Keratinocyte (primary cell): ENCODE measurements around the gene ADSS2. TPM values are rescaled to one million over a fixed set of nuclear protein-coding genes. Genes with fewer than 3 reads are reported as not detected.
A peak's percentile ranks its signal among the peaks of the same experiment; 100 is the strongest.

ENCODE experiments used
- DNase-seq: peaks from one replicate; pipeline ENCODE4 v3.0.0-alpha.2; 2011; ENCODE audit warnings: low read depth, missing footprints, low spot score
- FAIRE-seq: peaks from 2 replicates; lab custom pipeline; 2011; peaks lifted over from hg19 to GRCh38; lab: Jason Lieb, UNC
- H2AFZ ChIP-seq: 2 replicates; pipeline ENCODE4 v1.6.0; 2012; ENCODE audit warnings: low read length, control low read depth, inconsistent platforms; ENCODE audit not compliant: control insufficient read depth
- H3K27ac ChIP-seq: 2 replicates; pipeline ENCODE4 v1.5.1; 2011; ENCODE audit warnings: low read length; ENCODE audit not compliant: control insufficient read depth, insufficient read depth
- H3K27me3 ChIP-seq: 3 replicates; pipeline ENCODE4 v1.6.0; 2011; ENCODE audit warnings: low read length; ENCODE audit not compliant: control insufficient read depth, insufficient read depth; ENCODE audit errors: extremely low read depth
- H3K36me3 ChIP-seq, 2 experiments: 2 replicates in 1 of 2; 3 replicates in 1 of 2; pipeline ENCODE4 v1.5.1; 2011; ENCODE audit warnings: low read length in 2 of 2, mild to moderate bottlenecking in 1 of 2; ENCODE audit not compliant: control insufficient read depth in 2 of 2, insufficient read depth in 2 of 2; ENCODE audit errors: extremely low read depth in 1 of 2
- H3K4me1 ChIP-seq: 3 replicates; pipeline ENCODE4 v1.5.1; 2011; ENCODE audit warnings: low read length; ENCODE audit not compliant: control insufficient read depth, insufficient read depth; ENCODE audit errors: extremely low read depth
- H3K4me2 ChIP-seq: 3 replicates; pipeline ENCODE4 v1.6.0; 2011; ENCODE audit warnings: low read depth, low read length; ENCODE audit not compliant: control insufficient read depth, insufficient read depth; ENCODE audit errors: extremely low read depth
- H3K4me3 ChIP-seq, 3 experiments: fragments of 200-600 bp in 1 of 3; sonication (generic) in 1 of 3; 2 replicates in 2 of 3; 3 replicates in 1 of 3; pipeline ENCODE4 v1.5.1; 2011 to 2016; ENCODE audit warnings: low read length in 3 of 3, mild to moderate bottlenecking in 3 of 3, control low read depth in 2 of 3, inconsistent platforms in 1 of 3, low read depth in 1 of 3, mixed read lengths in 1 of 3, mixed run types in 1 of 3, moderate library complexity in 1 of 3; ENCODE audit not compliant: control insufficient read depth in 2 of 3, insufficient read depth in 2 of 3; ENCODE audit errors: extremely low read depth in 1 of 3
- H3K79me2 ChIP-seq: 2 replicates; pipeline ENCODE4 v1.6.0; 2012; ENCODE audit warnings: low read length; ENCODE audit not compliant: control insufficient read depth, insufficient read depth
- H3K9ac ChIP-seq: 3 replicates; pipeline ENCODE4 v1.6.0; 2011; ENCODE audit warnings: low read length; ENCODE audit not compliant: control insufficient read depth, insufficient read depth; ENCODE audit errors: extremely low read depth
- H3K9me1 ChIP-seq: 3 replicates; pipeline ENCODE4 v1.6.0; 2011; ENCODE audit warnings: low read length; ENCODE audit not compliant: control insufficient read depth, insufficient read depth; ENCODE audit errors: extremely low read depth
- H3K9me3 ChIP-seq: 2 replicates; pipeline ENCODE4 v1.5.1; 2012; ENCODE audit warnings: low read depth, low read length; ENCODE audit not compliant: control insufficient read depth
- H4K20me1 ChIP-seq: 3 replicates; pipeline ENCODE4 v1.6.0; 2011; ENCODE audit warnings: low read length; ENCODE audit not compliant: control insufficient read depth, insufficient read depth; ENCODE audit errors: extremely low read depth
- EZH2 ChIP-seq: IDR thresholded peaks from one replicate; pipeline ENCODE4 v1.6.1; 2012; ENCODE audit warnings: inconsistent platforms, mild to moderate bottlenecking, low read length, moderate library complexity
- dilution Hi-C: fragments of 300-500 bp; cut with MboI; formaldehyde crosslinking; loops from one replicate; pipeline ENCODE4 v1.7.0; 2020; ENCODE audit warnings: low sequenced_read_pairs; ENCODE audit not compliant: extremely low pct_ligation_motif_present
- polyA plus RNA-seq, 5 experiments: library from polyadenylated mRNA; depleted of rRNA in 3 of 5; stranded (reverse) in 3 of 5; stranded (forward) in 1 of 5; unstranded in 1 of 5; fragments of >200 nt; gene quantifications; 1 replicate in 1 of 5; 2 replicates in 3 of 5; 3 replicates in 1 of 5; pipeline versions ENCODE4 v1.2.1 to v1.2.3, GENCODE V29; 2011 to 2012; ENCODE audit warnings: missing spikeins in 2 of 5, low read depth in 1 of 5, low replicate concordance in 1 of 5
- TF ChIP-seq, protein P1 (sequence below), 3 experiments: IDR thresholded peaks in 1 of 3; conservative IDR thresholded peaks in 1 of 3; optimal IDR thresholded peaks in 1 of 3; 2 replicates in 2 of 3; 3 replicates in 1 of 3; pipeline versions ENCODE3 to v1.5.1; 2011; ENCODE audit warnings: low read length in 3 of 3, mild to moderate bottlenecking in 3 of 3, moderate library complexity in 2 of 3, control low read depth in 1 of 3, inconsistent platforms in 1 of 3; ENCODE audit not compliant: insufficient read depth in 2 of 3; ENCODE audit errors: extremely low read depth in 1 of 3

Gene ADSS2
- polyA plus RNA-seq, 1 donor (not counting 4 experiments of a cell fraction or from before 2014, with no cell fraction given): 53.5 TPM

DNA sequence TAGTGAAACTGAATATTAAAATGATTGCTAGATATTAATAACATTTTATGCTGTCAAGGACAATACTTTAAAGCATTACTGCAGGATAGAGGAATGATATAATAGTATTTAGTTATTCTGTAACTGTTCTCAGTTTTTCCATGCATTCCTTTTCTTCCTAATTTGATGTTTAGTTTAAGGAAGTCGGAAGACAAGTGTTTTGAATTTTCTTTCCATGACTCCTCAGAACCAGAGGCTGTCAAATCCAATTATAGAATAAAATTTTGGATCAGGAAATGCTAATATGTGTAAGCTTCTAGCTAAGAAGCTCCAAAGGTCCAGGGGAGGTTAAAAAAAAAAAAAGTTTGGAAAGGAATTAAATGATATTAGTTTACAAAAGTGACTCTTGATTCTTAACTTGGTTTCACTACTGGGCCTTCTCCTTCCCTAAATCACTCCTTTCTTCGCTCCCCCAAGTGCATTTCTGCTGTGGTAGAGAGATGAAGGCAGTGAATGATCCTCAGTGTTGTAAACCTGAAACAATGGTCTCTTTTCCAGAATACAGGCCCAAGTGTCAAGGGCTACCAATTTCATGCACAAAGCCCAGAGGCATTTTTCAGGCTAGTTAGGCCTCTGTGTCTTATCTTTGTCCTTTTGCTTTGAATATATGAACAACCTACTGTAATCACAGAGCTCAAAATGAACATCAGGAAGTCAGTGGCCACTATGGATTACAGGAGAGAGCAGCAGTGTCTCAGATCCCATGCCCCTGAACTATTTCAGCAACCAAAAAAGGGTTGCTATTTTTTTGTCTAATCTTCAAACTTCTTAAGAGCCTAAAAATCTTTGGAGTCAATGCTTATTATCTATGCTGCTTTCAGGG lies 6.2 kb downstream of the ADSS2 start:
- Histone ChIP-seq H3K27ac (no peak overlapping the region), H3K4me2 (no peak overlapping the region), H3K9ac (no peak overlapping the region), H3K79me2 (peaks cover 88% of the 10 kb centered on the region), H3K9me3 (no peaks in the 10 kb centered on the region), H3K9me1 (no peaks in the 10 kb centered on the region), H4K20me1 (peaks cover 5% of the 10 kb centered on the region), H3K36me3 (peaks cover 2 to 10% of the 10 kb centered on the region in 2 experiments), H2AFZ (no peak overlapping the region), H3K4me1 (peaks cover 27% of the 10 kb centered on the region), H3K4me3 (no peak overlapping the region), H3K27me3 (no peaks in the 10 kb centered on the region)
- dilution Hi-C loops: no loop called here
- DNase-seq: no peak
- FAIRE-seq: peak; percentile 49
- TF ChIP-seq EZH2: no peak
- TF ChIP-seq, protein P1, sequence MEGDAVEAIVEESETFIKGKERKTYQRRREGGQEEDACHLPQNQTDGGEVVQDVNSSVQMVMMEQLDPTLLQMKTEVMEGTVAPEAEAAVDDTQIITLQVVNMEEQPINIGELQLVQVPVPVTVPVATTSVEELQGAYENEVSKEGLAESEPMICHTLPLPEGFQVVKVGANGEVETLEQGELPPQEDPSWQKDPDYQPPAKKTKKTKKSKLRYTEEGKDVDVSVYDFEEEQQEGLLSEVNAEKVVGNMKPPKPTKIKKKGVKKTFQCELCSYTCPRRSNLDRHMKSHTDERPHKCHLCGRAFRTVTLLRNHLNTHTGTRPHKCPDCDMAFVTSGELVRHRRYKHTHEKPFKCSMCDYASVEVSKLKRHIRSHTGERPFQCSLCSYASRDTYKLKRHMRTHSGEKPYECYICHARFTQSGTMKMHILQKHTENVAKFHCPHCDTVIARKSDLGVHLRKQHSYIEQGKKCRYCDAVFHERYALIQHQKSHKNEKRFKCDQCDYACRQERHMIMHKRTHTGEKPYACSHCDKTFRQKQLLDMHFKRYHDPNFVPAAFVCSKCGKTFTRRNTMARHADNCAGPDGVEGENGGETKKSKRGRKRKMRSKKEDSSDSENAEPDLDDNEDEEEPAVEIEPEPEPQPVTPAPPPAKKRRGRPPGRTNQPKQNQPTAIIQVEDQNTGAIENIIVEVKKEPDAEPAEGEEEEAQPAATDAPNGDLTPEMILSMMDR (optimal IDR thresholded peaks at IDR 0.05 in 1 of 3, IDR thresholded peaks at IDR 0.05 in 1 of 3, conservative IDR thresholded peaks at IDR 0.05 in 1 of 3; ENCODE audit: extremely low read depth in 1 of 3, insufficient read depth in 2 of 3, low read length in 3 of 3): no peak

DNA sequence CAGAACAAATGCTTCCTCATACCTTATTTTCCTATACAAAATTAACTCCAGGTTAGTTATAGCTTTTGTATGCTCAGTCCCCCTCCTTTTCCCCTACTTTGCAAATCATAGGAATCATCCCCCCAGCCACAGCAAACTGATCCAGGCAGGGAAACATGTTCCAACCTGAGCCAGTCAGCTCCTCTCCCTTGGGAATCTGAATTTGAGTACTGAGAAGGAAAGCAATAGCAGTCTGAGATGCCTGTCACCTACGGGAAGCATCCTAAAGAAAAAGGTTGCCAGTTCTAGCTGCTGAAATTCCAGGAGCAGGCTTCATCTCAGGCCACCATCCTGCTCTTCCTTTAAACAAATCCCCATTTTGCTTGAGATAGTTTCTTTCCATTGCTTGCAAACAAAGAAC lies 6.9 kb downstream of the ADSS2 start:
- peak; percentile 71 for FAIRE-seq

More for the DNA sequence above, 6.9 kb downstream of the ADSS2 start:
- peaks cover 88% of the 10 kb centered on the region for H3K79me2 ChIP-seq
- H2AFZ ChIP-seq: no peak overlapping the region
- peaks cover 22% of the 10 kb centered on the region for H3K4me1 ChIP-seq
- TF ChIP-seq, protein P1 (optimal IDR thresholded peaks at IDR 0.05 in 1 of 3, IDR thresholded peaks at IDR 0.05 in 1 of 3, conservative IDR thresholded peaks at IDR 0.05 in 1 of 3; ENCODE audit: extremely low read depth in 1 of 3, insufficient read depth in 2 of 3, low read length in 3 of 3): no peak
- no peak for TF ChIP-seq EZH2
- H3K36me3 ChIP-seq: peaks cover 2 to 7% of the 10 kb centered on the region in 2 experiments
- H3K27me3 ChIP-seq: no peaks in the 10 kb centered on the region
- H3K9me3 ChIP-seq: no peaks in the 10 kb centered on the region
- DNase-seq: no peak
- H3K9ac ChIP-seq: peak overlapping the region; percentile 8
- peak overlapping the region; percentile 4 for H3K27ac ChIP-seq
- no peaks in the 10 kb centered on the region for H3K9me1 ChIP-seq
- H3K4me2 ChIP-seq: peak overlapping the region; percentile 24
- H3K4me3 ChIP-seq: no peak overlapping the region
- dilution Hi-C loops: no loop called here
- H4K20me1 ChIP-seq: no peaks in the 10 kb centered on the region
